ENCODE data around the gene ACVR1C. TPM values are rescaled to one million over a fixed set of nuclear protein-coding genes. Genes with fewer than 3 reads are reported as not detected.

The ACVR1C gene
- total and polyA plus RNA-seq, 2 of the 4 experiments (the other 2 are of a cell fraction): 0.07 to 0.18 TPM

DNA sequence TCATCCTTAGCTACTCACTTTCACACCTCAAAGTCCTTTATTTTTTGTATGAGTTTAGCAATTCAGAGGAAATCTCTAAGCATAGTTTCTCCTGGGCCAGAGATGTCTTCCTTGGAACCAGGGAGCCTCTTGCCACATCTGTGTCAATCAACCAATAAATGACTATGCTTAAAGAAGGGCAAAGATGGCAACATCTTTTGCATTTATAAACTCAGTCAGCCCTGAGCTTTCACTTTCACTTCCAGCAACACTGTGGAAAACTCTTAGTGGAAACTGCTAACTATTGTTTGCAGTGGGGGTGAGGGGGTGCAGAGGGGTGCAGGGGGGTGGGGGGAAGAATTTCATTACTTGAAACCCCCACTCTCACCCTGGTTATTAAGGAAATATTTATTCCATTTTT, 3.4 kb downstream of the ACVR1C start:
- no peak overlapping the region for H3K23ac ChIP-seq (ENCODE audit: low read depth, low read length)
- ATAC-seq (ENCODE audit: low read depth) (no peak), DNase-seq (no peak)
- H2BK20ac ChIP-seq (ENCODE audit: low read depth, low read length): no peak overlapping the region
- peaks cover 4% of the 10 kb centered on the region for H3K4me1 ChIP-seq (ENCODE audit: control insufficient read depth, insufficient read depth, low read length)
- H4K5ac ChIP-seq (ENCODE audit: low read depth, low read length): no peak overlapping the region
- dilution Hi-C loops (cut with HindIII; ENCODE audit: low sequenced_read_pairs, unreplicated experiment) (no loop called here), intact Hi-C loops (cut with micrococcal nuclease) (loop anchor here (5.0 kb wide), 1 partner anchor 122 kb away; no protein-coding TSS in a partner anchor), in situ Hi-C loops (cut with MboI; ENCODE audit: low sequenced_read_pairs) (loop anchor here (25.0 kb wide), 1 partner anchor 387 kb away; no protein-coding TSS in a partner anchor)
- H2AFZ ChIP-seq (replicated peaks; ENCODE audit: low read length, poor library complexity): no peak overlapping the region
- H3K14ac ChIP-seq (replicated peaks; ENCODE audit: low read depth, low read length): no peak overlapping the region
- H3K27ac ChIP-seq (ENCODE audit: insufficient read depth, low read length): no peak overlapping the region
- H3K9me1 ChIP-seq (ENCODE audit: insufficient read depth, low read length): no peaks in the 10 kb centered on the region
- H4K91ac ChIP-seq (ENCODE audit: insufficient read depth, low read depth, low read length): no peak overlapping the region
- no TSS peak for BruUV-seq (replicated peaks)
- TF ChIP-seq RAD21 (IDR thresholded peaks at IDR 0.05; ENCODE audit: low read length): no peak
- TF ChIP-seq, protein P1, sequence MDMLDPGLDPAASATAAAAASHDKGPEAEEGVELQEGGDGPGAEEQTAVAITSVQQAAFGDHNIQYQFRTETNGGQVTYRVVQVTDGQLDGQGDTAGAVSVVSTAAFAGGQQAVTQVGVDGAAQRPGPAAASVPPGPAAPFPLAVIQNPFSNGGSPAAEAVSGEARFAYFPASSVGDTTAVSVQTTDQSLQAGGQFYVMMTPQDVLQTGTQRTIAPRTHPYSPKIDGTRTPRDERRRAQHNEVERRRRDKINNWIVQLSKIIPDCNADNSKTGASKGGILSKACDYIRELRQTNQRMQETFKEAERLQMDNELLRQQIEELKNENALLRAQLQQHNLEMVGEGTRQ (IDR thresholded peaks at IDR 0.05; ENCODE audit: low read depth, low read length): no peak
- no peak for TF ChIP-seq NFE2L2 (IDR thresholded peaks at IDR 0.05; ENCODE audit: low read depth, low read length)
- TF ChIP-seq CHD1 (IDR thresholded peaks at IDR 0.05; ENCODE audit: low read depth, low read length): no peak
- no peak for TF ChIP-seq FOS (IDR thresholded peaks at IDR 0.05; ENCODE audit: low read depth, low read length)
- TF ChIP-seq, protein P2, sequence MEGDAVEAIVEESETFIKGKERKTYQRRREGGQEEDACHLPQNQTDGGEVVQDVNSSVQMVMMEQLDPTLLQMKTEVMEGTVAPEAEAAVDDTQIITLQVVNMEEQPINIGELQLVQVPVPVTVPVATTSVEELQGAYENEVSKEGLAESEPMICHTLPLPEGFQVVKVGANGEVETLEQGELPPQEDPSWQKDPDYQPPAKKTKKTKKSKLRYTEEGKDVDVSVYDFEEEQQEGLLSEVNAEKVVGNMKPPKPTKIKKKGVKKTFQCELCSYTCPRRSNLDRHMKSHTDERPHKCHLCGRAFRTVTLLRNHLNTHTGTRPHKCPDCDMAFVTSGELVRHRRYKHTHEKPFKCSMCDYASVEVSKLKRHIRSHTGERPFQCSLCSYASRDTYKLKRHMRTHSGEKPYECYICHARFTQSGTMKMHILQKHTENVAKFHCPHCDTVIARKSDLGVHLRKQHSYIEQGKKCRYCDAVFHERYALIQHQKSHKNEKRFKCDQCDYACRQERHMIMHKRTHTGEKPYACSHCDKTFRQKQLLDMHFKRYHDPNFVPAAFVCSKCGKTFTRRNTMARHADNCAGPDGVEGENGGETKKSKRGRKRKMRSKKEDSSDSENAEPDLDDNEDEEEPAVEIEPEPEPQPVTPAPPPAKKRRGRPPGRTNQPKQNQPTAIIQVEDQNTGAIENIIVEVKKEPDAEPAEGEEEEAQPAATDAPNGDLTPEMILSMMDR (conservative IDR thresholded peaks at IDR 0.05; ENCODE audit: low read depth, low read length): no peak
- TF ChIP-seq MAFK (IDR thresholded peaks at IDR 0.05; ENCODE audit: low read depth, low read length): no peak
- no peak for TF ChIP-seq MAZ (IDR thresholded peaks at IDR 0.05; ENCODE audit: borderline replicate concordance, low read depth, low read length)
- no peak for TF ChIP-seq RCOR1 (IDR thresholded peaks at IDR 0.05; ENCODE audit: insufficient replicate concordance, low read length)
- no peak for TF ChIP-seq CEBPB (IDR thresholded peaks at IDR 0.05; ENCODE audit: low read depth, low read length)
- TF ChIP-seq SMC3 (IDR thresholded peaks at IDR 0.05; ENCODE audit: low read depth, low read length): no peak
- H3K79me1 ChIP-seq (ENCODE audit: low read depth in 1 of 2, low read length in 2 of 2): no peaks in the 10 kb centered on the region
- H3K18ac ChIP-seq (ENCODE audit: low read depth, low read length): no peak overlapping the region
- H3K4ac ChIP-seq (ENCODE audit: low read depth, low read length): no peak overlapping the region
- POLR2A ChIA-PET (ENCODE audit: unreplicated experiment): no interaction called here
- no peak overlapping the region for H3K4me3 ChIP-seq (ENCODE audit: insufficient read depth, low read depth, low read length)
- CTCF ChIA-PET: interaction anchor here (0.6 kb wide), 1 partner anchor 82 kb away, joined by 3 read pairs; no protein-coding TSS in a partner anchor
- H4K20me1 ChIP-seq (ENCODE audit: insufficient read depth, low read length): no peaks in the 10 kb centered on the region
- no peak overlapping the region for H3K56ac ChIP-seq (ENCODE audit: extremely low read depth, insufficient read depth, low read length)
- H3K9ac ChIP-seq (ENCODE audit: low read depth, low read length): no peak overlapping the region
- no peak overlapping the region for H2BK15ac ChIP-seq (ENCODE audit: low read depth, low read length)
- H3K27me3 ChIP-seq (ENCODE audit: control insufficient read depth, insufficient read depth, low read length): peaks cover 12% of the 10 kb centered on the region
- H4K8ac ChIP-seq (ENCODE audit: low read depth in 2 of 2, low read length in 2 of 2): no peak overlapping the region
- no peak overlapping the region for H3K4me2 ChIP-seq (ENCODE audit: low read depth, low read length)
- no peak overlapping the region for H2BK120ac ChIP-seq (ENCODE audit: low read depth, low read length)
- H2AK9ac ChIP-seq (replicated peaks; ENCODE audit: low read depth, low read length, poor library complexity): no peak overlapping the region
- H2AK5ac ChIP-seq (ENCODE audit: low read depth, low read length): no peak overlapping the region
- no peak overlapping the region for H2BK5ac ChIP-seq (ENCODE audit: low read depth, low read length, poor library complexity, severe bottlenecking)
- H3K36me3 ChIP-seq (ENCODE audit: control insufficient read depth, insufficient read depth, low read length): no peaks in the 10 kb centered on the region
- H3K9me3 ChIP-seq (ENCODE audit: control insufficient read depth, insufficient read depth, low read length): no peaks in the 10 kb centered on the region

All from IMR-90 (cell line).